Measurements from ENCODE around the gene SLC26A1. TPM values are rescaled to one million over a fixed set of nuclear protein-coding genes. Genes with fewer than 3 reads are reported as not detected.
A peak's percentile ranks its signal among the peaks of the same experiment; 100 is the strongest.
"Not testable (repeated sequence)": the region's sequence is repeated elsewhere in the genome, so short reads cannot be mapped to it uniquely, and the experiment has no call there.

The SLC26A1 gene
- polyA plus RNA-seq, 3 donors from 2014 or later = 0.52 to 0.77 TPM; not detected in 1

GRCh38 chr4:982814-983213 lies 10.4 kb downstream of the SLC26A1 start:
- Mint-ChIP-seq H3K36me3 (no peaks in the 10 kb centered on the region), H3K27me3 (ENCODE audit: low read depth in 3 of 3) (peaks cover 0 to 4% (median 2%) of the 10 kb centered on the region in 3 donors), H3K4me3 (no peak overlapping the region), H3K9me3 (no peaks in the 10 kb centered on the region), H3K27ac (peak overlapping the region in 1 of 6 donors; percentile 38), H3K4me1 (peaks cover 22 to 25% of the 10 kb centered on the region in 2 donors)
- no peak for DNase-seq

DNA sequence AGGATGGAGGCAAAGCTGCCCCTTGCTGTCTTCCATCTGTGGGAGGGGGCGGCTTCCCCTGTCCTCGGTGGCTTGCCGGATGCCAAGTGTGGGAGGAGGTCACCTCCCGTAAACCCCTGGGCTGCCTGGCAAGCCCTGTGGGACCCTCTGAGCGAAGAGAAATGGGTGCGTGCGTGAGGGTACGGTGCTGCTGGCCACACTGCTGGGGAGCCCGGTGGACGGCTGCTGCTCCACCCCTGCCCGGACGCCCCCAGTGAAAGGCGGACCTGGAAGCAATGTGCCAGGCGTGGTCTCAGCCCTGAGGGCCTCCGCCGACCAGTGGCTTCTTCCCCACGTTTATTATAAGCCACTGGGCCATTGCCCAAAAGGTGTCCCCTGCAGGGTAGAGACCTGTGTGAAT lies 10.9 kb downstream of the SLC26A1 start:
- H3K4me1 Mint-ChIP-seq = peaks cover 22 to 23% of the 10 kb centered on the region in 2 donors
- no peaks in the 10 kb centered on the region for H3K9me3 Mint-ChIP-seq
- no peak for DNase-seq
- H3K36me3 Mint-ChIP-seq = no peaks in the 10 kb centered on the region
- H3K4me3 Mint-ChIP-seq = no peak overlapping the region
- peaks cover 0 to 4% (median 2%) of the 10 kb centered on the region in 3 donors for H3K27me3 Mint-ChIP-seq (ENCODE audit: low read depth in 3 of 3)
- H3K27ac Mint-ChIP-seq = no peak overlapping the region

GRCh38 chr4:978957-979701 lies 14.1 kb downstream of the SLC26A1 start:
- Mint-ChIP-seq H3K9me3 (no peaks in the 10 kb centered on the region), H3K27me3 (ENCODE audit: low read depth in 3 of 3) (peaks cover 0 to 4% (median 4%) of the 10 kb centered on the region in 3 donors), H3K4me3 (no peak overlapping the region), H3K27ac (no peak overlapping the region), H3K4me1 (peaks cover 0 to 5% of the 10 kb centered on the region in 2 donors), H3K36me3 (no peaks in the 10 kb centered on the region)
- no peak for DNase-seq

DNA sequence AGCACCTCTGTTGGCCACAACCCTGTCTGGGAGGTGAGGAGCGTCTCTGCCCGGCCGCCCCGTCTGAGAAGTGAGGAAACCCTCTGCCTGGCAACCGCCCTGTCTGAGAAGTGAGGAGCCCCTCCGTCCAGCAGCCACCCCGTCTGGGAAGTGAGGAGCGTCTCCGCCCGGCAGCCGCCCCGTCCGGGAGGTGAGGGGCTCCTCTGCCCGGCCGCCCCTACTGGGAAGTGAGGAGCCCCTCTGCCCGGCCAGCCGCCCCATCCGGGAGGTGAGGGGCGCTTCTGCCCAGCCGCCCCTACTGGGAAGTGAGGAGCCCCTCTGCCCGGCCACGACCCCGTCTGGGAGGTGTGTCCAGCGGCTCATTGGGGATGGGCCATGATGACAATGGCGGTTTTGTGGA lies 17.2 kb downstream of the SLC26A1 start:
- H3K4me3 Mint-ChIP-seq; H3K9me3 Mint-ChIP-seq; H3K27me3 Mint-ChIP-seq (ENCODE audit: low read depth in 3 of 3); H3K36me3 Mint-ChIP-seq; DNase-seq; H3K27ac Mint-ChIP-seq: not testable (repeated sequence)
- peaks cover 5 to 10% of the 10 kb centered on the region in 2 donors for H3K4me1 Mint-ChIP-seq

DNA sequence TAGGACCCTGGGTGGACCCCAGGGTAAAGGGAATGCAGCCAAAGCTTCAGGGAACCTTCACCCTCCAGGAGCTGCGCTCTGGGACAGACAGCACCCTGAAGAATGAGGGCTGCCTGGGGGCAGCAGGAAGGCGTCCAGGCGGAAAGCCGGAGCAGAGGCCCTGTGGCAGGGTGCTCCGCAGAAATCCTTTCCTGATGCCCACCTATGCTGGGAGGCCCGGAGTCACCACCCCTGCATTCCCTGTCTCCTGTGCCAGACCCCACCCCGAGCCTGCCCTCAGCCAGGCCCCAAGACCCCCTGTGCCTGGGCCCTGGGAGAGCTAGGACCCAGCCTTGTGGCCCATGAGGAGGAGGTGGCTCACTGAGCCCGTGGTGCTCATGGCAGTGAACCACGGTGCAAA lies 18.5 kb downstream of the SLC26A1 start:
- Mint-ChIP-seq H3K27me3 (ENCODE audit: low read depth in 3 of 3) (peaks cover 12 to 17% (median 12%) of the 10 kb centered on the region in 3 donors), H3K4me1 (peaks cover 18 to 24% of the 10 kb centered on the region in 2 donors), H3K36me3 (no peaks in the 10 kb centered on the region), H3K4me3 (peak overlapping the region in 2 of 5 donors; percentile 21 to 35), H3K27ac (peak overlapping the region in 1 of 6 donors; percentile 49), H3K9me3 (no peaks in the 10 kb centered on the region)
- no peak for DNase-seq

DNA sequence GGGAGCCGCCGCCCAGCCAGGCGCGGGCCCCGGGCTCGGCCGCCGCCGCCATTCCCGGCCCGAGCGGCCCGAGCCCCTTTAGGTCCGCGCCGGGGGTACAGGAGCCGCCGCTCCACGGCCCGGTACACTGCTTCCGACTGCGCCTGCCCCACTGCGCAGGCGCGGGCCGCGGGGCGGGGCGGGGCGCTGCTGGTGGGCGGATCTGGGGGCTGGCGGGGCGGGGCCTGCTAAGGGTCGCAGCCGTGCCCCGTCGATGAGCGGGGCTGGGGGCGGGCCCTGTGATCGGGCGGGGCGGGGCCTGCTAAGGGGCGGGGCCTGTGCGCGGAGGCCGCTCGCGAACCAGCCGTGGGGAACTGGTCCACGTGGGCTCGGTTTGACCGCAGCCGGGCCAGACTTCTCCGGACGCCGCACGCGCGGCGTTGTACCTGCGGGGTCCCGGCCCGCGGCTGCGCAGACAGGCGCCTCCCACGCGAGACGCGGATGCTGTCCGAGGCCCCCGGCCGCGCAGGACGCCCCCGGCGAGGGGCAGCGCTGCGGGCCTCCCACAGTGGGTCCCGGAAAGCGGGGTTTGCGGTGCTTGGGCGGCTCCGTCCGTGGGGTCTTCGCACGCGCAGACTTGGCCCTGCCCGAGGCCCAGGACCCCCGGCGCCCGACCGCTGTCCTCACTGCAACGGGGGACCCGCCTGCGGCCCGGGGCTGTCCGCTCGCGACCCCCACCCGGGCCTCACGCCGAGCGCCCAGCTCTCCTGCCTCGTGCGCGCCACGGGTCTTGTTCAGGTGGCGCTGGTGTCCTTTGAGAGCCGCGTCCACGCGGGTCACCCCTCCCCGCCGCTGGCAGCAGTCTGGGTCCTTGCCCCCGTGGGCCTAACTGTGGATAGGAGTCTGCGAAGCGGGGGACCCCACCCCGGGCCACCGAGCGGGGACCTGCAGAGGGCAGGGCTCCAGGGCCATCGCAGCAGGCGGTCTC lies 19.5 kb downstream of the SLC26A1 start, which contains the start of gene DGKQ:
Gene DGKQ, minus strand, starts transcription at position 139 of the 967 bp plus-strand sequence. Its CDS starts 87 bp downstream, at position 52.
- peaks cover 24 to 30% of the 10 kb centered on the region in 2 donors for H3K4me1 Mint-ChIP-seq
- H3K9me3 Mint-ChIP-seq = no peaks in the 10 kb centered on the region
- H3K4me3 Mint-ChIP-seq = peak within 1 kb of the TSS; percentile 43 to 77 (median 69)
- H3K27ac Mint-ChIP-seq = peak within 1 kb of the TSS in 2 of 6 donors; percentile 24 to 34
- peaks cover 11 to 17% (median 12%) of the 10 kb centered on the region in 3 donors for H3K27me3 Mint-ChIP-seq (ENCODE audit: low read depth in 3 of 3)
- no peaks in the 10 kb centered on the region for H3K36me3 Mint-ChIP-seq
- DNase-seq = peak; percentile 84 to 87 (median 86)

DNA sequence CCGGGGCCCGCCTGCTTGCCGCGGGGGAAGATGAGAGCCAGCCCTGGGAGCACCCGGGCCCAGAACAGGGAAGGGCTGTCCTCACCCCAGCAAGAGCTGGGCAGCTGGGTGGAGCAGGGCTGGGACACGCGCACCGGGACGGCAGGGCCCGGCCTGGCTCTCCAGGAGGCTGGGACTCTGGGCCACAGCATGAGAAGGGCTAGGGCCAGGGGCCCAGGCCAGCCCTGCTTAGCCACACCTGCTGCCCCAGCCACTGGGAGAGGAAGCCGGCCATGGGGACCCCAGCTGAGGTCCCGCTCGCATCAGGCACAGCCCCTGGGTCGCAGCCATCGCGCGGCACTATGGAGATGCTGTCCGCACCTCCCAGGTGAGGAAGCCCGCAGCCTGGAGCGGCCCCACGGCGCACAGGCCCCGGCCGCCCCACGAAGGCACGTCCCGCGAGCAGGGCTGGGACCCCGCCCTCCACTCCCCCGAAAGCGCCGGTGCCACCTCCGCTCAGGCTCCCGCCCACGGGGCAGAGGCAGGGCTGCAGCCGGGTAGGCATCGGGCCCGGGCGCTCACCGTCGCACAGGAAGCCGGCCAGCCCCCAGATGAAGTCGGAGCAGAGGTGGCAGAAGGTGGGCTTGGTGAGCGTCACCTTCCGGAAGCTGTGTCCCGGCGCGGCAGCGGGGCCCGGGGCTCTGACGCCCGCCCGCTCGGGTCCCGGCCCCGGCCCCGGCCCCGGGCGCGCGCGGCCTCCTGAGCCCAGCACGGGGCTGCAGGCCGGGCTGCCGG lies 20.4 kb downstream of the SLC26A1 start:
- Mint-ChIP-seq H3K36me3 (no peaks in the 10 kb centered on the region), H3K4me1 (peaks cover 24 to 30% of the 10 kb centered on the region in 2 donors), H3K27me3 (ENCODE audit: low read depth in 3 of 3) (peaks cover 11 to 17% (median 12%) of the 10 kb centered on the region in 3 donors), H3K9me3 (no peaks in the 10 kb centered on the region), H3K27ac (peak overlapping the region in 2 of 6 donors; percentile 24 to 34), H3K4me3 (peak overlapping the region; percentile 40 to 77 (median 63))
- DNase-seq = peak; percentile 72 to 78 (median 75)

DNA sequence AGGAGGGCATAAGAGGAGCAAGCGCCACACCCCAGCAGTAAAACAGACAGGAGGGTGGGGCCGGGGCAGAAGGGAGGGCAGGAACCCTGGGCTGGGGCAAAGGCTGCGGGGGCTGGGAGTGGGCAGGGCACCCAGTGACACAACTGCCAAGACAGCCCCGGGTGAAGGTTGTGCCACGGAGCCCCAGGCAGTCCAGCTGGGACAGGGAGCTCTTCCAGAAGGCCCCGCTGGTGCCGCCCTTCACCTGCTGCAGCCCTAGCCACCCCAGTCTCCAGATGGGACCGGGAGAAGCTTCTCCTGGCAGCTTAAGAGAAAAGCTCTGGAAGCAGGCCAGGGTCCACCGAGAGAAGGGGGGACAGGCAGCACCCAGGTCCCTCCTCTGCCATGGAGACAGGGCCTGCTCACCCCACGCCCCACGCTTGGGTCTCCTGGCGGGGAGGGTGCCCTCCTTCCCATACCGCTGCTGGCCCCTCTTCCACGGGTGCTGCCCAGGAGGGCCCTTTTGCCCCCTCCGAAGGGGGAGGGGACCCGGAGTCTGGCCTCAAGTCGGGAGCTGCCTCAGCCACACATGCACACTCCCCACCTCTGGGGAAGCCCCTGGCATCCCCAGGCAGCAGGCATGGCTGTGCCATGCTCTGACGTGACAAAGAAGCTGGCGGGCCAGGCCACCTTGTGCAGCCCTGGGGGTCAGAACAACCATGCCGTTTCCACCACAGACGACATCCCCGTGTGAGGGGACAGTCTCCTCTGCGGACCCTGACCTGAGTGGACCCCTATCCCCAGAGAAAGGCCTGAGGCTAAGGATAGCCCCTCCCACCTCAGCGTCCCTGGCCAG lies 21.3 kb downstream of the SLC26A1 start:
- H3K27me3 Mint-ChIP-seq (ENCODE audit: low read depth in 3 of 3) = peaks cover 11 to 17% (median 12%) of the 10 kb centered on the region in 3 donors

DNA sequence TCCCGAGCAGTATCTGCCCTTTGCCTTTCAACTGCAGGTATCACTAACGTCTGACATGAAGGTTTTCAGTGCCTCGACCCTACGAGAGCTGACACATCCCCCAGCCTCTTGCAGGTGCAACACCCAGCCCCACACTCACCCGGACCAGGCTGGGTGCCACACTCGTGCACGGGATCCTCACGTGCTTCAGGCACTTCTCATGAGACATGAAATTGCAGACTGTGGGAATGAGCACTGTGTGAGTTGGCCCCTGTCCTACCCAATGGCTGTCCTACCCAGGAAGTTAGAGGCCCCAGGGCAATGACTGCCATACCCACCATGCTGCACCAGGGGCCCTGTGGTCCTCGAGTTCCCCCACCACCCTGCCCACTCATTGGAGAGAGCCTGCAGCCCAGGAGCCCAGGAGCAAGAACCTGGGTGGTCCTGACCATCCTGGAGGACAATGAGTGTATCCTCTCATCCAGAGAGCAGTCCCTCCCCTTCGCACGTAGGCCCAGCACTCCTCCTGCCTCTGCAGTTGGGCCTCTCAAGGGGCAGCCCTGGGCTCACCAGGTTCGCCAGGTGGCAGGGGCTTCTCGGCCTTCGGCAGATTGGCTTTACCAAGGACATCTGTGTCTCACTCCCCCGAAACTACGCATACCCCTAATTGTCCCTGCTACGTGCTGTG lies 22.2 kb downstream of the SLC26A1 start:
- peaks cover 11 to 16% (median 12%) of the 10 kb centered on the region in 3 donors for H3K27me3 Mint-ChIP-seq (ENCODE audit: low read depth in 3 of 3)
- peak overlapping the region; percentile 87 to 98 (median 95) for H3K27ac Mint-ChIP-seq
- H3K9me3 Mint-ChIP-seq = no peaks in the 10 kb centered on the region
- peak overlapping the region; percentile 76 to 93 (median 83) for H3K4me3 Mint-ChIP-seq
- no peak for DNase-seq
- no peaks in the 10 kb centered on the region for H3K36me3 Mint-ChIP-seq
- peaks cover 24 to 26% of the 10 kb centered on the region in 2 donors for H3K4me1 Mint-ChIP-seq

More for the DNA sequence above, 21.3 kb downstream of the SLC26A1 start:
- DNase-seq = no peak
- H3K36me3 Mint-ChIP-seq = no peaks in the 10 kb centered on the region
- H3K4me3 Mint-ChIP-seq = peak overlapping the region; percentile 76 to 93 (median 83)
- peaks cover 24 to 30% of the 10 kb centered on the region in 2 donors for H3K4me1 Mint-ChIP-seq
- H3K9me3 Mint-ChIP-seq = no peaks in the 10 kb centered on the region
- H3K27ac Mint-ChIP-seq = peak overlapping the region in 5 of 6 donors; percentile 87 to 98 (median 94)

GRCh38 chr4:970046-970745 lies 23.0 kb downstream of the SLC26A1 start:
- peak overlapping the region; percentile 87 to 98 (median 95) for H3K27ac Mint-ChIP-seq
- no peaks in the 10 kb centered on the region for H3K9me3 Mint-ChIP-seq
- peak; percentile 90 to 91 (median 91) for DNase-seq
- H3K36me3 Mint-ChIP-seq = no peaks in the 10 kb centered on the region
- H3K4me1 Mint-ChIP-seq = peaks cover 24 to 26% of the 10 kb centered on the region in 2 donors
- peak overlapping the region; percentile 76 to 93 (median 83) for H3K4me3 Mint-ChIP-seq
- peaks cover 11 to 17% (median 12%) of the 10 kb centered on the region in 3 donors for H3K27me3 Mint-ChIP-seq (ENCODE audit: low read depth in 3 of 3)

DNA sequence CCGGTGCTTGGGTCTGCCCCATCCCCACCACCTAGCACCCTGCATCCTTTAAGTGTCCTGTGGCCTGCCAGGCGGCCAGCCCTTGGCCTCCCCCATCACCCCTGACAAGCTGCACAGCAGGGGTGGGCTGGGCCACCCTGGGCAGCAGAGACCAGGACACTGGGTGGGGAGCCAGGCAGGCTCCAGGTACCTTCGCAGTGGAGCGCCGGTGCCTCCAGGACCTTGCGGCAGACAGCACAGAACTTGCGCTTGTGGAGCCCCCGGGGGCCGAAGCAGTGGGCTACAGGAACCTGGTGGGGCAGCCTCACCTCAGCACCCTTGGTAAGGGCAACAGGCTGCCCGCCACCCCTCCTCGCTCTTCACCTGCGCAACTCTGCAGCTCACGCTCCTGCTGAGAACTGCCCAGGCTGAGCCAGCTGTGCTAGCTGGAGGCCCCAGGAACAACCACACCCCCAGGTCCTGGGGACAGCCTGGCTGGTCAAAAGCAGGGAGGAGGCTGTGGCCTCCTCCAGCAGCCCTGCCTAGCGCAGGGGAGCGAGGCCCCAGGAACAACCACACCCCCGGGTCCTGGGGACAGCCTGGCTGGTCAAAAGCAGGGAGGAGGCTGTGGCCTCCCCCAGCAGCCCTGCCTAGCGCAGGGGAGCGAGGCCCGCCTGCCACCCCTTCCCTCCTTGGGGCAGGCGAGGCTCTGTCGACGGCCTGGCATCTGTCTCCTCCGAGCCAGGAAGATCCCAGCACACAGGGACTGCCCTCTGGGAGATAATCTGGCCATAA lies 24.4 kb downstream of the SLC26A1 start:
- H3K27me3 Mint-ChIP-seq (ENCODE audit: low read depth in 3 of 3) = peaks cover 11 to 18% (median 12%) of the 10 kb centered on the region in 3 donors
- H3K4me1 Mint-ChIP-seq = peaks cover 24 to 25% of the 10 kb centered on the region in 2 donors
- no peak overlapping the region for H3K4me3 Mint-ChIP-seq
- no peak for DNase-seq
- no peaks in the 10 kb centered on the region for H3K9me3 Mint-ChIP-seq
- peak overlapping the region in 4 of 6 donors; percentile 59 to 88 (median 76) for H3K27ac Mint-ChIP-seq
- H3K36me3 Mint-ChIP-seq = no peaks in the 10 kb centered on the region

Data from immature natural killer cell (primary cell).